GM19438 (cell line): Measurements from ENCODE around the gene SERPINB7.
A peak's percentile ranks its signal among the peaks of the same experiment; 100 is the strongest.

Experiments
- ATAC-seq: cut with Tn5 transposase; IDR thresholded peaks from one replicate; pipeline ENCODE4 v1.9.1; 2021; ENCODE audit warnings: low read depth; ENCODE audit not compliant: unreplicated experiment

Gene SERPINB7

GRCh38 chr18:63784787-63785452, 9.7 kb downstream of the SERPINB7 start:
- no peak for ATAC-seq

GRCh38 chr18:63787673-63788072, 12.5 kb downstream of the SERPINB7 start:
- ATAC-seq, result no peak

- ATAC-seq, result no peak
Measured at GRCh38 chr18:63788447-63789096, 13.4 kb downstream of the SERPINB7 start.

GRCh38 chr18:63789327-63789726, 14.1 kb downstream of the SERPINB7 start:
- no peak for ATAC-seq

GRCh38 chr18:63795606-63796005, 20.4 kb downstream of the SERPINB7 start:
- no peak for ATAC-seq

GRCh38 chr18:63799189-63799588, 24.0 kb downstream of the SERPINB7 start:
- ATAC-seq, result no peak

- no peak for ATAC-seq
Measured at GRCh38 chr18:63801343-63801742, 26.1 kb downstream of the SERPINB7 start.

GRCh38 chr18:63808125-63808524, 32.9 kb downstream of the SERPINB7 start:
- ATAC-seq, result no peak

GRCh38 chr18:63817441-63818051, 42.3 kb downstream of the SERPINB7 start:
- ATAC-seq, result no peak

- ATAC-seq, result no peak
Measured at GRCh38 chr18:63818212-63818611, 43.0 kb downstream of the SERPINB7 start.

GRCh38 chr18:63819786-63820185, 44.6 kb downstream of the SERPINB7 start:
- ATAC-seq, result no peak

- ATAC-seq, result no peak
Measured at GRCh38 chr18:63820694-63821093, 45.5 kb downstream of the SERPINB7 start.

- no peak for ATAC-seq
Measured at GRCh38 chr18:63823516-63824219, 48.5 kb downstream of the SERPINB7 start.

- no peak for ATAC-seq
Measured at GRCh38 chr18:63824220-63824525, 49.0 kb downstream of the SERPINB7 start.

GRCh38 chr18:63828120-63828519, 52.9 kb downstream of the SERPINB7 start:
- ATAC-seq, result no peak

- no peak for ATAC-seq
Measured at GRCh38 chr18:63828656-63829055, 53.4 kb downstream of the SERPINB7 start.

GRCh38 chr18:63829886-63830285, 54.7 kb downstream of the SERPINB7 start:
- ATAC-seq, result no peak

GRCh38 chr18:63831080-63831788, 56.0 kb downstream of the SERPINB7 start:
- ATAC-seq, result peak; percentile 94

- ATAC-seq, result no peak
Measured at GRCh38 chr18:63832470-63832869, 57.3 kb downstream of the SERPINB7 start.

GRCh38 chr18:63834471-63835113, 59.4 kb downstream of the SERPINB7 start:
- ATAC-seq, result no peak
